Renal cortex interstitium (tissue), 11 donors: ENCODE results near the gene RELCH. TPM values are rescaled to one million over a fixed set of nuclear protein-coding genes. Genes with fewer than 3 reads are reported as not detected.

ENCODE experiments used
- DNase-seq, 11 donors: peaks; one replicate each; pipeline ENCODE4 v3.0.0-alpha.2; 2013; ENCODE audit warnings: low read depth in 9 of 11, low spot score in 4 of 11; ENCODE audit errors: extremely low read depth in 1 of 11
- polyA plus RNA-seq, 3 donors: library from polyadenylated mRNA; unstranded; fragments of 120-200 nt; gene quantifications; one replicate each; pipeline ENCODE4 v1.2.1, GENCODE V29; 2013; ENCODE audit not compliant: insufficient read length in 3 of 3

The RELCH gene
- polyA plus RNA-seq, 3 donors: 32.1 to 39.0 (median 37.4) TPM

GRCh38 chr18:62236252-62236651 is 49.2 kb downstream of the RELCH start:
- no peak for DNase-seq

- DNase-seq: no peak
Observed at GRCh38 chr18:62239475-62239874, 52.4 kb downstream of the RELCH start.

GRCh38 chr18:62242955-62243354 is 55.9 kb downstream of the RELCH start:
- no peak for DNase-seq

DNA sequence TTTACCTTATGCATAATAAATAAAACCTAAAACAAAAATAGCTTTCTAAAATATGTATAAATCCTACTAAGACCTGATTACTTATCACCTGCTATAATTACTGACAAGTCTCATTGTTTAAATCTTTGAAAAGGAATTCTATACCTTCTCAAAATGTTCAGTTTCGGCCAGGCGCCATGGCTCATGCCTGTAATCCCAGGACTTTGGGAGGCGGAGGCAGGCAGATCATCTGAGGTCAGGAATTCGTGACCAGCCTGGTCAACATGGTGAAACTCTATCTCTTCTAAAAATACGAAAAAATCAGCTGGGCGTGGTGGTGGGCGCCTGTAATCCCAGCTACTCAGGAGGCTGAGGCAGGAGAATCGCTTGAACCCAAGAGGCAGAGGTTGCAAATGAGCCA is 58.1 kb downstream of the RELCH start:
- DNase-seq: no peak

DNA sequence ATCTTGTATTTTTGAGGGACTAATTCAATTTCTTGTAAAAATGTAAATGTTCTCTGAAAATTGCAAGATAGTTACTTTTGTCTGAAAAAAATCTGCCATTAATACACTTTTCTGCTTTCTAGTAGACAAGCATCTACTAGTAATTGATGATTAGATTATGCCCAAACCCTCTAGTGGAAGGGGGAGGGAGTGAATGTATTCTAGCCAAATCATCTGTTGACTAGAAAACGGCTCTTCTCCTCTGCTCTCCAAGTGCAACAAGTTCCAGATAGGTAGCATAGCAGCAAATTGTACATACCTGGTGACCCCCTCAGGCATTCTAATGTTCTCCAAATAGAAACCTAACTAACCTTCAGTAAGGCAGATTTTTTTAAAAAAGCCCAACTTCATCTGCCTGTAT is 58.6 kb downstream of the RELCH start:
- no peak for DNase-seq

DNA sequence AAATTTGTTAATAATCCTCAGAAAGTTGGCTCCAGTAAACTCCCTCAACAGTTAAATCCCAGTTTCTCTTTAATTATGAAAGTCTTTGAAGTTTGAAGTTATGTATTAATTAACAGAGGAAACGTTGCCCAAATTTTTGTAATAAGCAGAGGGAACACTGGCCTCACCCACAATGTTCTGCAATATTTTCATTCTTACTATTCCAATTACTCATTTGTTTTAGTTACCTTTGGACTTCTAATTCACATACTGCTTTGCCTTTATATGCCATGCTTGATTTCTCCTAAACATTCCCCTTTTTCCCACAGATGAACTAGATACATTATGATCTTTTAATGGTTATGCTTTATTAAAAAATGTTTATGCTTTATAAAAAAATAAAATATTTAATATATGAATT is 61.3 kb downstream of the RELCH start:
- DNase-seq: no peak

- DNase-seq: peak; percentile 19 to 67 (median 56)
Observed at GRCh38 chr18:62249478-62250097, 62.5 kb downstream of the RELCH start.

DNA sequence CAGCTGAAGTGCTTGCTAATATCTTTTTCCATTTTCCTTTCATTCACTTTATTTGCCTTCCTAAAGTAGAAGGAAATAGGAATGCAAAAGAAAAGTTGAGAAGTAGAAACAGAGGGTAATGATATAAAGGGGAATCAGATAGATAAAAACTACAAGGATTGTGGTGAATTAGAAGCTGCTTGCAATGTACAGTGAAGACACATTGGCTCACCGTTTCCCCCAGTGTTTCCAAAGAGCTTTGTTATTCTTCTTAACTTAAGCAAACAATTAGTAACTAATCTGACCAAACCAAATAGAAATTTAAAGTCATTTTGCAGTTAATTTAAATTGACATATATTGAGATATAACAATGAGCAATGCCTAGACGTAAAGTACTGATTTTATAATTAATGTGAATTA is 63.4 kb downstream of the RELCH start:
- no peak for DNase-seq

DNA sequence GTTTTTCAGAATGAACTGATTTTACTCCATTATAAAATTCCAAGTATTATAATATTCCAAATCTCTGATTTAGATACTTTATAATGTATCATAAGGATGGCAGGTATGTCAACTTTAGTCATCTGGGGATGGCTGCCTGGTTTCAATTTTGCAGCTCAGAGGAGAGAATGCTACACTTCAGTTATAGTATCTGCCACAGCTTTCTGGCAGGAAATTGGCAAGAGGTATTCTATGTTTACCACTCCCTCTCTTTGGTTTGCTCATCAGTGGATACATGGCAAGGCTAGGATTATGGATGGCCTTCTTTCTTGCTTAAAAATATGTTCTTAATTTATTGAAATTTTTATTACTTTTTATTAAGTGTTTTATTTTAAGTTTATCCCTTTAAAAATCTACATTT is 71.0 kb downstream of the RELCH start:
- no peak for DNase-seq

- peak in 5 of 11 donors; percentile 1 to 32 (median 7) for DNase-seq
Observed at GRCh38 chr18:62258616-62259015, 71.6 kb downstream of the RELCH start.

DNA sequence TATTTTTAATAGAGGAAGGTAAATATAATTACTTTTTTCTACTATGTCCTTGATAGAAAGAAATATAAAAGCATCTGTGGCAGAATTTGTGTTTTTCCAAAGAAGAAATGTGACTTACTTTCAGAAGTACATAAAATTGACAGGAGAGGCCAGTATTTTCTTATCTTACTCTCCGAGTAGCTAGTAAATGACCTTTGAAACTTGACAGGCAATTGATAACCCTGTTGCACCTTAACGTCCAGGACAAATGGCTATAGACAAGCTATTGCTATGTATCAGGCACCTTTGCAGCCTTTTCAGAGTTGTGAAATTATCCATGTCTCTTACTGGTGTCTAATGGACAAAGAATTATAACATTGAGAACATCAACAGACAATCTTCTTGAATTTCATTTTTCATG is 75.0 kb downstream of the RELCH start:
- DNase-seq: no peak

DNA sequence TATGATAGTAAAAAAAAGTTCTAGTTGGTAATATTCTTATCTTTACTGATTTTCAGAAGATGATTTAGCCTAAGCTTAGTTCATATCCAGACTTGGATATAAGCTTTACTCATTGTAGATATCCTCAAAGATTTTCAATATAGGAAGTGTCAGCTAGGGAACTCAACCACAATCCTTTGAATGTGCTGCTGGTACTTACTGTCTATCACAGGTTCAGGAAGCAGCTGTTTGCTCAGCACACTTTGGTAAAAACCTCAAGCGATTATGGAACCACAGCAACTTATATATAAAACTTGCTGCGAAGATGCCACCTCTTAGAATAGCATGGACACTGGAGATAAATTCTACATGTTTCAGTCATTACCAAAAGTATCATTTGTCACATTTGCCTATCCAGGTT is 77.9 kb downstream of the RELCH start:
- DNase-seq: no peak

- DNase-seq: no peak
Observed at GRCh38 chr18:62277045-62277444, 90.0 kb downstream of the RELCH start.

DNA sequence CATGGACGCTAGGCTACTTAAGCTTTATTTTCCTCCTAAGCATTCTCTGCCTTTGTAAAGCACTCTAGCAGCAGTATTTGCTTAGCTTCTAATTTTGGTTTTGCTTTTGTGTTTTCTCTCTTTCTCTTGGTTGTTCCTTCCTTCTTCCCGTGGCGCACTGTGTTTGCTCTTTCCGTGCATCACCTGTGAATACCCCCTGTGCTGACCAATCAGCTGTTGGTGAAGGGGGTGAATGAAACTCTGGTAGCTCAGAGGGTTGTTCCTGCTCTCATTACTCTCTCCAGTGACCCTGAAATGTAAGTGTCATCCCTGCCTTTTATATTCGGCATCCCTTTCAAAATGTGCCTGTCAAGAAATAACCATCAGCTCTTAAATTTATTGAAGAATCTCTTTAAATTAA is 92.5 kb downstream of the RELCH start:
- no peak for DNase-seq

DNA sequence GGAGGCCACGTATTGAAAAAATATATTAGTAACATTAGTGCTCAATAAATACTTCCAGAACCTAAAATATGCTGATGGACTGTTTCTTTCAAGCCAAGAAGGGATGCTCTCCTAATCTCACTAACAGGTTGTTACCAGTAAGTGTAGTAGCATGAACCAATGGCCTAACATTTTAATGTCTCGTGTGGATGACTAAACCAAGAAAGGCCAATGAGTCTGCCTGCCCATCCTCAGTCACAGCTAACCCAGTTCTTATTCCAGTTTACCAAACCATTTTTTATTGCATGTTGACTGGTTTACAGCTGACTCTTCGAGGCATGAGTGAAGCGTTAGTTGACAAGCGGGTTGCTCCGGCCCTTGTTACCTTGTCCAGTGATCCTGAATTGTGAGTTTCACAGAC is 93.0 kb downstream of the RELCH start:
- DNase-seq: no peak

GRCh38 chr18:62280786-62281185 is 93.7 kb downstream of the RELCH start:
- DNase-seq: no peak

- DNase-seq: no peak
Observed at GRCh38 chr18:62281684-62282083, 94.6 kb downstream of the RELCH start.

GRCh38 chr18:62282188-62282629 is 95.2 kb downstream of the RELCH start:
- DNase-seq: no peak

GRCh38 chr18:62284637-62285036 is 97.6 kb downstream of the RELCH start:
- no peak for DNase-seq

DNA sequence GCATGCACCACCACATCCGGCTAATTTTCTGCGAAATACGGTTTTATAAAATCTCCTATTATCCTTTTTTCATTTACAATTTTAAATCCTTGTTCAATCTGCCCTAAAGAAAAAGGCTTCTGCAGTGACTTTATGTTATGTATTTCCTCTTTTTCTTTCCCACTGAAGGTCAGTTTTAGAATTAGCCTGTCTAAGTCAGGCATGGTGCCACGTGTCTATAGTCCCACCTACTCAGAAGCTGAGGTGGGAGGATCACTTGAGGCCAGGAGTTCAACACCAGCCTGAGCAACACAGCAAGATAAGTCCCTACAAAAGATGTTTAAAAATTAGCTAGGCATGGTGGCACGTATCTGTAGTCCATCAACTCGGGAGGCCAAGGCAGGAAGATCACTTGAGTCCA is 98.2 kb downstream of the RELCH start:
- no peak for DNase-seq

GRCh38 chr18:62287781-62288664 is 101.0 kb downstream of the RELCH start:
- DNase-seq: peak in 4 of 11 donors; percentile 1 to 12 (median 2)
